Measurements from ENCODE around the gene BBS1.

BBS1 gene

GRCh38 chr11:66529069-66529468, 18.6 kb downstream of the BBS1 start:
- no peak overlapping the region for H3K4me3 ChIP-seq (replicated peaks; ENCODE audit: low read depth, low read length)
- DNase-seq (ENCODE audit: low read depth) = no peak
- TF ChIP-seq CTCF (IDR thresholded peaks at IDR 0.05; ENCODE audit: low read length, missing control alignments) = no peak

GRCh38 chr11:66529655-66530054, 19.2 kb downstream of the BBS1 start:
- no peak for TF ChIP-seq CTCF (IDR thresholded peaks at IDR 0.05; ENCODE audit: low read length, missing control alignments)
- no peak overlapping the region for H3K4me3 ChIP-seq (replicated peaks; ENCODE audit: low read depth, low read length)
- DNase-seq (ENCODE audit: low read depth) = no peak

GRCh38 chr11:66530927-66531709, 20.7 kb downstream of the BBS1 start:
- TF ChIP-seq CTCF (IDR thresholded peaks at IDR 0.05; ENCODE audit: low read length, missing control alignments) = no peak
- no peak overlapping the region for H3K4me3 ChIP-seq (replicated peaks; ENCODE audit: low read depth, low read length)
- no peak for DNase-seq (ENCODE audit: low read depth)

- H3K4me3 ChIP-seq (replicated peaks; ENCODE audit: low read depth, low read length) = no peak overlapping the region
- no peak for DNase-seq (ENCODE audit: low read depth)
- TF ChIP-seq CTCF (IDR thresholded peaks at IDR 0.05; ENCODE audit: low read length, missing control alignments) = no peak
These were observed 21.4 kb downstream of the BBS1 start for GRCh38 chr11:66531841-66532240.

- TF ChIP-seq CTCF (IDR thresholded peaks at IDR 0.05; ENCODE audit: low read length, missing control alignments) = no peak
- DNase-seq (ENCODE audit: low read depth) = no peak
These were observed 22.3 kb downstream of the BBS1 start for GRCh38 chr11:66532784-66533183.

GRCh38 chr11:66539170-66539869, 28.9 kb downstream of the BBS1 start:
- H3K4me3 ChIP-seq (replicated peaks; ENCODE audit: low read depth, low read length) = no peak overlapping the region
- no peak for TF ChIP-seq CTCF (IDR thresholded peaks at IDR 0.05; ENCODE audit: low read length, missing control alignments)
- DNase-seq (ENCODE audit: low read depth) = no peak

More at GRCh38 chr11:66532784-66533183, 22.3 kb downstream of the BBS1 start:
- no peak overlapping the region for H3K4me3 ChIP-seq (replicated peaks; ENCODE audit: low read depth, low read length)
